ENCODE measurements around the gene RBM39. TPM values are rescaled to one million over a fixed set of nuclear protein-coding genes. Genes with fewer than 3 reads are reported as not detected.

RBM39 gene
- total and polyA plus RNA-seq, 2 experiments from 2014 or later = 259 to 413 TPM

GRCh38 chr20:35695978-35696377 is 46.1 kb downstream of the RBM39 start:
- Mint-ChIP-seq H3K4me1 (peaks cover 17% of the 10 kb centered on the region), H3K9me3 (no peaks in the 10 kb centered on the region)

More at GRCh38 chr20:35695978-35696377, 46.1 kb downstream of the RBM39 start:
- peaks cover 11% of the 10 kb centered on the region for H3K79me2 ChIP-seq (replicated peaks; ENCODE audit: insufficient read depth)
- H3K4me3 ChIP-seq = no peak overlapping the region
- peaks cover 4% of the 10 kb centered on the region; the same call in 1 of the 2 replicates for H3K36me3 ChIP-seq (ENCODE audit: insufficient read depth)
- no peak overlapping the region for H3K4me2 ChIP-seq
- no peak for ATAC-seq
- peaks cover 6% of the 10 kb centered on the region for H3K27me3 Mint-ChIP-seq (ENCODE audit: insufficient read depth, low read depth, poor library complexity)
- TF ChIP-seq JUNB (IDR thresholded peaks at IDR 0.05; ENCODE audit: unreplicated experiment) = no peak
- TF ChIP-seq ETS1 (IDR thresholded peaks at IDR 0.05) = no peak
- TF ChIP-seq ZNF462 (CRISPR knock-in tag; IDR thresholded peaks at IDR 0.05) = no peak
- no peak for TF ChIP-seq STAT1 (IDR thresholded peaks at IDR 0.05; ENCODE audit: unreplicated experiment)
- TF ChIP-seq ZNF114 (CRISPR knock-in tag; IDR thresholded peaks at IDR 0.05) = no peak
- no peak for TF ChIP-seq NANOG (IDR thresholded peaks at IDR 0.05; ENCODE audit: borderline replicate concordance)
- no peak for TF ChIP-seq POLR2AphosphoS5 (IDR thresholded peaks at IDR 0.05; ENCODE audit: low read depth)
- no peak for TF ChIP-seq EZH2phosphoT487 (IDR thresholded peaks at IDR 0.05; ENCODE audit: unreplicated experiment)
- TF ChIP-seq REST (IDR thresholded peaks at IDR 0.05; ENCODE audit: unreplicated experiment) = no peak
- TF ChIP-seq CREB1 (CRISPR knock-in tag; IDR thresholded peaks at IDR 0.05; ENCODE audit: low read depth) = no peak
- no peak for TF ChIP-seq ZNF331 (CRISPR knock-in tag; IDR thresholded peaks at IDR 0.05; ENCODE audit: low read depth)
- no peak for TF ChIP-seq CTCF (conservative IDR thresholded peaks at IDR 0.05; ENCODE audit: low read depth in 2 of 2)
- TF ChIP-seq EZH2 (IDR thresholded peaks at IDR 0.05; ENCODE audit: low read depth, unreplicated experiment) = no peak
- no peaks in the 10 kb centered on the region for H3K27me3 ChIP-seq (ENCODE audit: insufficient read depth)
- peaks cover 30% of the 10 kb centered on the region for H3F3A ChIP-seq (replicated peaks; ENCODE audit: low read depth)
- no peak overlapping the region for H3K4me3 Mint-ChIP-seq
- H3K27ac Mint-ChIP-seq = no peak overlapping the region
- no peaks in the 10 kb centered on the region for H3K9me2 ChIP-seq (ENCODE audit: insufficient read depth)
- H3K36me3 Mint-ChIP-seq (ENCODE audit: low read depth) = peaks cover 15% of the 10 kb centered on the region
- H2AFZ ChIP-seq = no peak overlapping the region
- H3K27ac ChIP-seq (ENCODE audit: low read depth) = no peak overlapping the region
- no peak for DNase-seq (ENCODE audit: low spot score)
- H4K20me1 ChIP-seq (replicated peaks; ENCODE audit: insufficient read depth) = no peaks in the 10 kb centered on the region; the same call in 1 of the 2 replicates
- peaks cover 12% of the 10 kb centered on the region for H3K4me1 ChIP-seq (ENCODE audit: insufficient read depth)

Data from GM23338 (cell line).